ENCODE results near the gene THSD7B.

Gene THSD7B

DNA sequence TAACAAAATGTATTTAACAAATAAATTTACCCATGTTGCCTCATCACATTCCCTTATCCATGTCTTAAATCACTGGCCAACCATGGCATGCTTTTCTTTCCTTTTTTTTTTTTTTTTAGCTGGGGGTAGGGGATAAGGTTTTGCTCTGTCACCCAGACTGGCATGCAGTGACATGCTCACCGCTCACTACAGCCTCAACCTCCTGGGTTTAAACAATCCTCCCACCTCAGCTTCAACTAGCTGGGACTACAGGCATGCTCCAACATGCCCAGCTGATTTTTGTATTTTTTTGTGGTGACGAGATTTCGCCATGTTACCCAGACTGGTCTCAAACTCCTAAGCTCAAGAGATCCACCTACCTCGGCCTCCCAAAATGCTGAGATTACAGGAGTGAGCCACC lies 266.4 kb downstream of the THSD7B start:
- TF ChIP-seq, protein P1, sequence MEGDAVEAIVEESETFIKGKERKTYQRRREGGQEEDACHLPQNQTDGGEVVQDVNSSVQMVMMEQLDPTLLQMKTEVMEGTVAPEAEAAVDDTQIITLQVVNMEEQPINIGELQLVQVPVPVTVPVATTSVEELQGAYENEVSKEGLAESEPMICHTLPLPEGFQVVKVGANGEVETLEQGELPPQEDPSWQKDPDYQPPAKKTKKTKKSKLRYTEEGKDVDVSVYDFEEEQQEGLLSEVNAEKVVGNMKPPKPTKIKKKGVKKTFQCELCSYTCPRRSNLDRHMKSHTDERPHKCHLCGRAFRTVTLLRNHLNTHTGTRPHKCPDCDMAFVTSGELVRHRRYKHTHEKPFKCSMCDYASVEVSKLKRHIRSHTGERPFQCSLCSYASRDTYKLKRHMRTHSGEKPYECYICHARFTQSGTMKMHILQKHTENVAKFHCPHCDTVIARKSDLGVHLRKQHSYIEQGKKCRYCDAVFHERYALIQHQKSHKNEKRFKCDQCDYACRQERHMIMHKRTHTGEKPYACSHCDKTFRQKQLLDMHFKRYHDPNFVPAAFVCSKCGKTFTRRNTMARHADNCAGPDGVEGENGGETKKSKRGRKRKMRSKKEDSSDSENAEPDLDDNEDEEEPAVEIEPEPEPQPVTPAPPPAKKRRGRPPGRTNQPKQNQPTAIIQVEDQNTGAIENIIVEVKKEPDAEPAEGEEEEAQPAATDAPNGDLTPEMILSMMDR (IDR thresholded peaks at IDR 0.05; ENCODE audit: control insufficient read depth, insufficient read depth, low read depth, low read length, missing control alignments) = no peak
- no peak for DNase-seq (ENCODE audit: low read depth)

DNA sequence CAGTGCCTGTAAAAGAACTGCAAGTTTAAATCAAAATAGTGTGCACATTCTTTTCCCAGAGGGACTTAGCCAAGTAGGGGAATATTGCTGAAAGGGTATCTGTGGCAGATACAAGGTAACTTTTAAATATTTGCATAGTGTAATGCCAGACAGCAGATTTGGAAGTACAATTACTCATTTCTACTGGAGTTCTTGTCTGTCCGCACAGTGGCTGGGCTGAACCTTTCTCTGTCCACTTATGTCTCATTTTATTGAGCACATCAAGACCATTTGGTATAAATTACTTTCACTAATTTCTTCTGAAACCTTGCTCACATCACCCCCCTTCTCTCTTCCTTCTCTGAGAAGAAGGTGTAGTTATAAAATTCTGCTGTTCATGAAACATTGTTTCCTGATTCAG lies 271.3 kb downstream of the THSD7B start:
- TF ChIP-seq, protein P1 (IDR thresholded peaks at IDR 0.05; ENCODE audit: control insufficient read depth, insufficient read depth, low read depth, low read length, missing control alignments) = no peak
- DNase-seq (ENCODE audit: low read depth) = no peak
- H3K4me3 ChIP-seq (ENCODE audit: control insufficient read depth, low read depth, low read length) = no peak overlapping the region

More for the DNA sequence above, 266.4 kb downstream of the THSD7B start:
- H3K4me3 ChIP-seq (ENCODE audit: control insufficient read depth, low read depth, low read length) = no peak overlapping the region

DNA sequence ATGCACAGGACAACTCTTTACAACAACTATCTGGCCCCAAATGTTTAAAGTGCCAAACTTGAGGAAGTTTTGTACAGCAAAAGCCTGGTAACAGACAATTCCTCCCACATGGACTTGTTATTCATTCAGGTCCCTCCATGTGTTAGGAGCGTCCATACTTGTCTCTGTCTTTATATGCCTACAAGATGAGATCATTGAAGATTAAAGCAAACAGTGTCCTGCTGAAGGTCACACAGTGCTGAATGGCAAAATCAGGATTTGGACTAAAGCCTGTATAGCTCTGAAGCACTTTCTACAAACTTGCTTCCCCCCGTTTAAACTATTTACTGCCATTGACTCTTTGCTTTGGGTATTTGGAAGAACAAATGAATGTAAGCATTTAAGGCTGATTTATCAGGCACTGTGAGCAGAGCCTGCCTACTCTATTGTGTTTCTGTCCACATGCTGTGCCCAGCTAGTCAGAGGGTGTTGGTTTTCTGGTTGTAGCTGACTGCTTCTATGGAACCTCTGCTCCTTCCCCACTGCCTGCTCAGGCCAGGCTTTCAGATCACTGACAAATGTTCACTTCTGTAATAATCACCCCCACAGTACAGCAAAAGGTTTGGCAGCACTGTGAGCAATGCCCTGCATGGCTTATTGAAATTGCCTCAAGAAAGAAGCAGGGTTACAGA lies 274.3 kb downstream of the THSD7B start:
- TF ChIP-seq, protein P1 (IDR thresholded peaks at IDR 0.05; ENCODE audit: control insufficient read depth, insufficient read depth, low read depth, low read length, missing control alignments) = no peak
- no peak overlapping the region for H3K4me3 ChIP-seq (ENCODE audit: control insufficient read depth, low read depth, low read length)
- no peak for DNase-seq (ENCODE audit: low read depth)

DNA sequence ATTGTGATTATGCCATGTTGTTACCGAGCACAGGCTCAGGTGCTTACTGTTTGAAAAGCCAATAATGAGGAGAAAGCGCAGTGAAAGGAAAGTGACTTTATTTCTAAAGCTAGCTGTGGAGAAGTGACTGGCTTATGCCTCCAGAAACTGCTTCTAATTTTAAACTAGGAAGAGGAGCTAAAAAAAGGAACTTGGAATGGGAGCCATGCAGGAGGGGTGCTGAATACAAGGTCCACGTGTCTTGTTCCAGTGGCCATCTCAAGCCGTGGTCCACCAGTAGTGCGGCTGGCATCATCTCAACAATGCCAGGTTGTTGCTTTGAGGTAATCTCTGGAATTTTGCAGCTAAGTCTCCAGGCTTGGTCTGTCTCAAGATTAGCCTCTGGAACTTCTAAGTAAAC lies 282.0 kb downstream of the THSD7B start:
- no peak overlapping the region for H3K4me3 ChIP-seq (ENCODE audit: control insufficient read depth, low read depth, low read length)
- TF ChIP-seq, protein P1 (IDR thresholded peaks at IDR 0.05; ENCODE audit: control insufficient read depth, insufficient read depth, low read depth, low read length, missing control alignments) = no peak
- no peak for DNase-seq (ENCODE audit: low read depth)

DNA sequence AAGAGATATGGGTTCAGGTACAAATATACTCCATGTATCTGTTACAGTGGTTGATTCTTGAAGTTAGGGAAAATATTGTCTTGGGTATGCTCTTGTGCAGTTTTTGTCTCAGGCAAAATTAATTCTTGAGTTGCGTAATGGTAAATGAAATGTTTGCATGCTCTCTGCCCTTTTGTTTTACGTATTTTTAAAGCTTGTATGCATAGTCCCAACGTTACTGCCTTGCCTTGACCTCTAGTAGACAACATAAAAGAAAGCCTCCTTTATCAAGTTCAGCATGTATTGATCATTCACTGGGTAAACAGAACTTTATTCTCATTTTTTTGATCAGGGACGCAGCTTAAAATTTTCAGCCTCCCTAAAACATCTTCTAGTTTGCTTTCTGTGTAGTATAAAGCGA lies 283.1 kb downstream of the THSD7B start:
- TF ChIP-seq, protein P1 (IDR thresholded peaks at IDR 0.05; ENCODE audit: control insufficient read depth, insufficient read depth, low read depth, low read length, missing control alignments) = no peak
- DNase-seq (ENCODE audit: low read depth) = no peak
- no peak overlapping the region for H3K4me3 ChIP-seq (ENCODE audit: control insufficient read depth, low read depth, low read length)

DNA sequence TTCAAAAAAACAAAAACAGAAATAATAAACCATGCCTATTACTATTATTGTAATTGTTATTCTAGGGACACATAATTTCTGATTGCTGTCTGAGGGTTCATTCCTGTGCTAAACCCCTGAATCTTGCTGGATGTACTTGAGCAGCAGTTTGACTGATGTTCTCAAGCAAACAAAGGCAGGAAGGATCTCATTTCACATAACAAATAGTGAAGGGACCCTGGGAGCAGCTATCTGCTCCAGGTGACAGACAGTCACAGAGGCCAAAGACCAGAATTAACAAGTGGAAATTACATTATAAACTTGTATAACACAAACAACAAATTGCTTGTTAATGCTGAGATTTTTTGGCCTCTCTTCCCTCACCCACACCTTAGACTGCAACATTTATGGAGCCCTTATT lies 284.2 kb downstream of the THSD7B start:
- TF ChIP-seq, protein P1 (IDR thresholded peaks at IDR 0.05; ENCODE audit: control insufficient read depth, insufficient read depth, low read depth, low read length, missing control alignments) = no peak

More for the DNA sequence above, 284.2 kb downstream of the THSD7B start:
- no peak for DNase-seq (ENCODE audit: low read depth)
- no peak overlapping the region for H3K4me3 ChIP-seq (ENCODE audit: control insufficient read depth, low read depth, low read length)

Data from AG09309 (cell line).